ENCODE measurements around the gene FBXO28.

DNA sequence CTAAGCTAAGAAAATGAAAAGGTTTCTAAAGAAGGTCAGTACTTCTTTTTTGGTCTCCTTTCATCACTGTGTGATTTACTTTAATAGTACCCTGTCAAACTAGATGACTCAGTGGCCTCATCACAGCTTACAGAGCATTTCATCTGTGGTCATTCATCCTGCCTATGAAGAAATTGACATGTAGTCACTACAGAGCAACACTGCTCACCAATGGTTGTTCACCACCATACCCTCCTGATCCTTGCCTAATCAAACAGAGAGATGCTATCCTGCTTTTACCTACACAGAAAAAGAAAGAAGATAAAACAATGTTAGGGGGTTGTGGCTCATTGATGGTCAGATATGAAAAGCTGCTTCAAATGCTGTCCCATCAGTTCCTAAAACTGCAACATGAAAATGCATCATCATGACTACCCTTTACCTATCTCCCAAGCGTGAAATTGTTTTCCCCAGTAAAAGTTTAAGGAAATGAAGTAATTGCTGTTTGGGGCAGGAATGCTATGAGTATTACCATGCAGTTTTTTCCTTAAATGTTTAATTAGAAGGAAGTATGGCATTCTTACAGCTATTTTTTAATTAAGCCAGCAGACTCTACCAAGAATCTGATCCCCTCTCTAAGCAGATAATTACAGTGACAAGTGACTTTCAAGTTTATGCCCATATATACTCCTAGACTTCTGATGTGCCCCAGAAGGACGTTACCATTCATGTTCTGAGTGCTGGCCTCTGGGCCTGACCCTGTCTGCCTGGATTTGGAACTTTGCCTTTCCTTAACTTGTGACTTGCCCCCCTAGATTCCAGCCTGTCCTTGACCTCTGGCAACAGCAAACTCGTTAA lies 46.1 kb upstream of the FBXO28 start:
- TF ChIP-seq, protein P1, sequence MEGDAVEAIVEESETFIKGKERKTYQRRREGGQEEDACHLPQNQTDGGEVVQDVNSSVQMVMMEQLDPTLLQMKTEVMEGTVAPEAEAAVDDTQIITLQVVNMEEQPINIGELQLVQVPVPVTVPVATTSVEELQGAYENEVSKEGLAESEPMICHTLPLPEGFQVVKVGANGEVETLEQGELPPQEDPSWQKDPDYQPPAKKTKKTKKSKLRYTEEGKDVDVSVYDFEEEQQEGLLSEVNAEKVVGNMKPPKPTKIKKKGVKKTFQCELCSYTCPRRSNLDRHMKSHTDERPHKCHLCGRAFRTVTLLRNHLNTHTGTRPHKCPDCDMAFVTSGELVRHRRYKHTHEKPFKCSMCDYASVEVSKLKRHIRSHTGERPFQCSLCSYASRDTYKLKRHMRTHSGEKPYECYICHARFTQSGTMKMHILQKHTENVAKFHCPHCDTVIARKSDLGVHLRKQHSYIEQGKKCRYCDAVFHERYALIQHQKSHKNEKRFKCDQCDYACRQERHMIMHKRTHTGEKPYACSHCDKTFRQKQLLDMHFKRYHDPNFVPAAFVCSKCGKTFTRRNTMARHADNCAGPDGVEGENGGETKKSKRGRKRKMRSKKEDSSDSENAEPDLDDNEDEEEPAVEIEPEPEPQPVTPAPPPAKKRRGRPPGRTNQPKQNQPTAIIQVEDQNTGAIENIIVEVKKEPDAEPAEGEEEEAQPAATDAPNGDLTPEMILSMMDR (IDR thresholded peaks at IDR 0.05) = no peak
- TF ChIP-seq POLR2A (IDR thresholded peaks at IDR 0.05) = no peak
- TF ChIP-seq EP300 (IDR thresholded peaks at IDR 0.05) = no peak

Measured in tibial nerve (tissue), 4 donors.